Measurements from ENCODE around the gene SLC12A1.
"Not testable (repeated sequence)": the region's sequence is repeated elsewhere in the genome, so short reads cannot be mapped to it uniquely, and the experiment has no call there.

Gene SLC12A1

DNA sequence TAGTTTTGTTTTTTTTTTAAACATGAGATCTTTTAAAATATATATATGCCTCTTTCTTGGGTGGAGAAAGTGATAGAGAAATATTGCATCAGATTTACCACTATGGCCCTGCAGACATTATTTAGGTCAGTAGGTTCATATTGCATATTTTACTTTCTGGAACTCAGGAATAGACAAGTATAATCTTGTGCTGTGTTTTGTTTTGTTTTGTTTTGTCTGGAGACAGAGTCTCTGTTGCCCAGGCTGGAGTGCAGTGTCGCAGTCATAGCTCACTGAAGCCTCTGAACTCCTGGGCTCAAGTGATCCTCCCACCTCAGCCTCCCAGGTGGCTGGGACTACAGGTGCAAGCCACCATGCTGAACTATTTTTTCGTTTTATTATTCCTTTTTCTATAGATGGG lies 103.6 kb downstream of the SLC12A1 start:
- DNase-seq (ENCODE audit: low spot score): no peak

DNA sequence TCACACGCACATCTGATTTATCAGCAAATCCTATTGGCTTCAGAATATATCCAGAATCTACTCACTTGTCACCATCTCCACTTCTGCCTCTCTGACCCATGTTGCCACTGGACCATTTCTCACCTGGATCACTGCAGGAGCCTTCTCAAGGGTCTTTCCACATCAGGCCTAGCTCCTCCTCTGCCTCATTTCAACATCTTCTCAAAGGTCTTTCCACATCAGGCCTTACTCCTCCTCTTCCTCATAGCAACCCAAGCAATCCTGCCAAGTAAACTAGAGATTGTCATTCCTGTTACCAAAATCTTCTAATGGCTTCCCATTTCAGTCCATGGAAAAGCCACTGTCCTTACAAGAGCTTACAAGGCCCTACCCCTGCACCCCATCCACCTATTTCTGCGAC lies 107.1 kb downstream of the SLC12A1 start:
- no peak for DNase-seq (ENCODE audit: low spot score)

DNA sequence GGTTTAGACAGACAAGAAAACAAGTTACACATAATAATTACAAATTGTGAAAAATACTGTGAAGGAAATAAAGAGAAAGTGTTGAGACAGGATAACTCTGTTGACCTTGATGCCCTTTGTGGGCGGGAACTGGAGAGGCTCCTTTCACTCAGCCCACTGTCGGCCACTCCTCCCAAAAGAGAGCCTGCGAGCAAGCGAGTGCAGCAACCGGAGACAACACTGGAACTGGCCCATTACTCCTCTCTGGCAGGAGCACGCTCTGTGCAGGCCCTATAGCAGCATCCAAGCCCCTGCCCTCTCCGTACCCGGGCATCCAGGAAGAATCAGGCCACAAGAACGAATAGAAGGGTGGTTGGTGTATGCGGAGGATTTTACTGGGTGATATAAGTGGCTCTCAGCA lies 108.9 kb downstream of the SLC12A1 start:
- no peak for DNase-seq (ENCODE audit: low spot score)

DNA sequence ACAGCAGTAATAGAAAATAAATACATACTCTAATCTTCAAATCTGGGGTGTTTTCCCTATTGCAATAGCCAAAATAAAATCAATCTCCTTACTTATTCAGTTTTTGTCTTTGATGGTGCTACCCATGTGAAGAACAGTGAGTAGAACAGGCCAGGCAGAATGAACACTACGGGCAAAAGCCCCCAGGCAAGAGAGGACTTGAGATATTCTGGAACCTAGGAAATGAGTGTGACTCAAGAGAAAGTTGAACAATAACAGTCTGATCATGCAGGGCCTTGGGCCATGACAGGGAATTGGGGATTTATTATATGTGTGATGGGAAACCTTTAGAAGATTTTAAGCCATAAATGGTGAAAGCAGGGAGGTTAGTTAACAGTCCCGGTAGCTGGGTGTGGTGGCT lies 111.1 kb downstream of the SLC12A1 start:
- DNase-seq (ENCODE audit: low spot score): no peak

DNA sequence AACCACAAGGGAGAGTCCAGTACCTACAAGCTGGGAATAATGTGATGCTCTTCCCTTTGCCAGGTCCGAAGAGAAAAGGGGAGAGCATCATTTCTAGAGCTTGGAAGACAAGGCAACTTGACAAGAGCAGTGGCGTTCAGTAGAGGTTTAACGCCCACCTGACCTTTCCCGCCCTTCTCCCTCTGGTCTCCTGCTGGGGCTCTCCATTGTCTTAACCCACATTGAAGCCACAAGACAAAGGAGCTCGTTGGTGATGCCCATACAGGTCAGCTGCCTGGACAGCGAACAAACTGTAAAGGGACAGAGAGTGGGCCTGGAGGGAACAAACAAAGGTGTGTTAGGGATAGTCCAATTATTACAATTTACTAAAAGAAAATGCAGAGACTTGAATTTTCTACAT lies 112.0 kb downstream of the SLC12A1 start:
- no peak for DNase-seq (ENCODE audit: low spot score)

DNA sequence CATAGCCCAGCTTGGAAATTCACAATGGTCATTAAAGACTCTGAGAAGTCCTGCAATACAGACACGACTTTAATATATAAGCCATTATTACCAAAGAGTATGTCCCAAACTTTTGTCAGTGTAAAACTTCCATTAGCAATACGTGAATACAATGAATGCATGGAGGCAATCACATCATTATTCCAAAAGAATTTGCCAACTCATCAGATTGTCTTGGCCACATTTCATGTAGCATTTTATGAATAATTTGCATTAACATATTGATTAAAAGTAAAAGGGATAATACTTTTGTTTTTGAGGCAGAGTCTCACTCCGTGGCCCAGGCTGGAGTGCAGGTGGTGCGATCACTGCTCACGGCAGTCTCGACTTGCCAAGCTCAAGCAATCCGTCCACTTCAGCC lies 117.2 kb downstream of the SLC12A1 start:
- no peak for DNase-seq (ENCODE audit: low spot score)

DNA sequence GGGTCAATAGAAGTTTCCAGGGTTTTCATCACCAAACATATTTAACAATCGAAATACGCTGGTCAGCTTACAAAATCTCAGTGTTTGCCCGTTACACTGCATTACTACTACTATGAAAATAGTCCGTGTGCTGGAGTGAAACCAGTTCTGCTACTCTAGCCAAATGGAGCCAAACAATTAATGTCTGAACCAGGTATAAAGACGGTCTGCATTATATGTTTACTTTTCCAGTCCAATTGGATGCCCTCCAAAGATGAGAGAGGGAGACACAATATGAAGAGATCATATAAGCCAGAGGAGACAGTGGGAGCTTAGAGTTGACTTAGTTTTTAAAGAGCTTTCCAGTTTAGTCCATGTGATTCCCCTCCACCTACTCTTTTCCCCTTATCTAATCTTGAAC lies 118.8 kb downstream of the SLC12A1 start:
- no peak for DNase-seq (ENCODE audit: low spot score)

DNA sequence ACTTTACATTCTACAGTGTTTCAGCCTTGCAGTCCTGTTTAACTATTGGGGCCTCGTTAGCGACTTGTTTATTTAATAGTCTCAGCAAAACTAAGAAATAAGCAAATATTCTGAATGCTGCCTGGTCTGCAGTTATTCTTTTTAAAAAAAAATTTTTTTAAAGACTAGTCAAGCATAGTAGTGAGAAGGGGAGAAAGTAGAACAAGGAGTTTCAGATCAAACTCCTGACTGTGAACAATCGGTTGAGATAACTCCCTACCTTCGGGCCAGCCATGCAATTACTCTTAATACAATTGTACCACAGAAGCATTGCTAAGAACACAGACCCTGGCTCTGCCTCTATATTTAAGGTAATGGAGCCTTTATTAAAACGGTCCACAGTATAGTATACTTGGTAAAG lies 119.3 kb downstream of the SLC12A1 start:
- DNase-seq (ENCODE audit: low spot score): no peak

DNA sequence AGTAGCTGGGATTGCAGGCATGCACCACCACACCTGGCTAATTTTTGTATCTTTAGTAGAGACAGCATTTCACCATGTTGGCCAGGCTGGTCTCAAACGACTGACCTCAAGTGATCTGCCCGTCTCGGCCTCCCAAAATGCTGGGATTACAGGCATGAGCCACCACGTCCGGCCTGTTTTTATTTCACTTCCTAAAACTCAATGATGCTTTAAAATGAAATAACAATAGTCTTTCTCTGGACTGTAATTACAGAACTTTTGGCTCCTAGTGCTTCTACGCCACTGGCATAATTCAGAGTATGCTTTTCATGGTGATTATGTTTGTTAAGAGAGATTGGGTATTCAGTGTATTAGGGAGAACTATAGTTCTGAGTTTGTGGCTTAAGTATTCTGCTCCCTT lies 120.1 kb downstream of the SLC12A1 start:
- DNase-seq (ENCODE audit: low spot score): not testable (repeated sequence)

DNA sequence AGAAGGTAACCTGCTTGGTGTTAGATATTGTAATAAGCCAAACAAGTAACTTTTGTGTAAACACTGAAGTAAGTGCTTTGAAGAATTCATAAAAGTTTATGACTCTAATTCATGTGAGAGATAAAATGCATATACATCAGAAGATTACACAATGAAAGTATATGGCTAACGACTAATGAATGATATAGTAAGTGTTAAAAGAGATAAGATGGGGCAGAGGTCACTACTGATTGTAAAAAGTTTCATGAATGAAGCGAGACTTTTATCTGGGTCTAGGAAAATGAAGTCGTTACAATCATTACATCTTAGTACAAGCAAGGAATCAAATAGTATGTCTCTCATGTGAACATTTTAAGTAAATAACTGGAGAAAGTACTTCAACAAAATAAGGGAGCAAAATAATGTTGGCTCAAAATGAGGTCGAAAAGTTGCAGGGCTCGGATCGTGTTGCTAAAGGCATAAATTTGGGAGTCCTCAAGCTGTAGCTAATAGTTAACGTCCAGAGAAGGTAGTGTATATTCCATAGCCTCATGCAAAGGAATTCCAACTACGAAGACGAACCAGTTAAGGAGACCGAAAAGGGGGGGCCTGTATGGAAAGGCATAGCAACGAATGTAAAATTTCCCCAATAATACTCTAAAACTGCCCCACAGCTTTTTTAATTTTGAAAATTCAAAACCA lies 124.1 kb downstream of the SLC12A1 start:
- DNase-seq (ENCODE audit: low spot score): peak; percentile 51

DNA sequence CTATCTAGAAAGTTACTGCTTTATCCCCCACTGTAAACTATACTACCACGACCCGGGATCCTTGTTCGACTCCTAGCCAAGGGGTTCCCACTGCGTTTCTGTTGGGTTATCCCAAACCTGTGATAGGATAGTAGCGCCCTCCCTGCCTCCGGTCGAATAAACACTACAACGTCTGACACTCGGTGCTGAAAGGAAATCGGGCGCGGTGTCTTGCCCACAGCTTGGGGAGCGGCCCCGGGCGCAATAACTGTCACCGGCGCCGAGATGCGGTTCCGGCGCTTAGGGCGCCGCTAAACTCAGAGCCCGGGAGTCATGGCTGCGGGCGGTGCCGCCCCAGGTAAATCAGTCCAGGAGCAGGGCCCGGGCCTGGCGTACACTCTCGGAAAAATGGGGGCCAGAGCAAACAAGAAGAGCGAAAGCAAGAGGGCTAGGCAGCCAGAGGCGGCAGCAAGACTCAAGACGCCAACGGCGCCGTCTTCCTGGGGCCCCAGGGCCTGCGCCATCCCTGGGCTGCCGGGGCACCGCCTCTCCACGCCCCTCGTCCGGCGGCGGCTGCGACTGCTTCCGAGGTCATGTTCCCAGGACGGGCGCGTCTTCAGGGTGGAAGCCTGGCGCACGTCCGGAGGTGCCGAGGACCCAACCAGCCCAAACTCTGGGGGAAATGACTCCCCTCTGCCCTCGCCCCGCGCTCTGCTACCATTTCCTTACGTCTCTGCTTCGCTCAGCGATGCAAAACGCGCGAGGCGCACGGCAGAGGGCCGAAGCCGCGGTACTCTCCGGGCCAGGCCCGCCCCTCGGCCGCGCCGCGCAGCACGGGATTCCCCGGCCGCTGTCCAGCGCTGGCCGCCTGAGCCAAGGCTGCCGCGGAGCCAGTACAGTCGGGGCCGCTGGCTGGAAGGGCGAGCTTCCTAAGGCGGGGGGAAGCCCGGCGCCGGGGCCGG lies 125.0 kb downstream of the SLC12A1 start, which contains the start of gene DUT:
Gene DUT, plus strand, starts transcription at position 575 of the 941 bp plus-strand sequence. Its CDS starts 87 bp downstream, at position 662.
- peak; percentile 75 for DNase-seq (ENCODE audit: low spot score)

DNA sequence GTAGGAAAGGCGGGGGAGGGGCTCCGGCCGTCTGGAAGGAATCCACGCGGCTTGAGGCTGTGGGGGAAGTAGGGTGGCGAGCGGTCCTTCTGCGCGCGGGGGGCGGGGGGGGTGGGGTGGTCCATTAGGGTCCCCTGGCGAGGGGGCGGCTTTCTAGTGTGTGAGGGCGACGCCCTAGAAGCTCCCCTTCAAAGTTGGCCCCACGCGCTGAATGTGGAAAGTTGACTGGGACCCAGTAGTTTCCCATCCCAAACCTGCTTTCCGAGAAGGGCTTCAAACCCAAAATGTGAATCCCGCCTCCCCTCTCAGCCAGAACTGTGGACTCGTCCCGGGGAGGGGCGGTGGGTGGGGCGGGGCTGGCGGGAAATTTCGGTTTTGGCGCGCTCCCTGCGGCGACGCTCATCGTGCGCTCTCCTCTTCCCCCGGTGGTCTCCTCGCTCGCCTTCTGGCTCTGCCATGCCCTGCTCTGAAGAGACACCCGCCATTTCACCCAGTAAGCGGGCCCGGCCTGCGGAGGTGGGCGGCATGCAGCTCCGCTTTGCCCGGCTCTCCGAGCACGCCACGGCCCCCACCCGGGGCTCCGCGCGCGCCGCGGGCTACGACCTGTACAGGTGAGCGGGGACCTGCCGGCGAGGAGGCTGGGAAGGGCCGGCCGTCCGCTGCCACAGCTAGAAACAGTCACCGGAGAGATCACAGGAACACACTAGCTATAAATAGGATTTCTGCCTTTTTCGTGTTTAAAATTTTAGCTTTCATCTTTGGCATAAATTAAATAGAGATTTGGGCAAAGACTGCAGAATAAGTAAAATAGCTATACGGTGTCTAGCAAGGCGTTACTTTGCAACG lies 125.9 kb downstream of the SLC12A1 start:
- DNase-seq (ENCODE audit: low spot score): peak; percentile 73

DNA sequence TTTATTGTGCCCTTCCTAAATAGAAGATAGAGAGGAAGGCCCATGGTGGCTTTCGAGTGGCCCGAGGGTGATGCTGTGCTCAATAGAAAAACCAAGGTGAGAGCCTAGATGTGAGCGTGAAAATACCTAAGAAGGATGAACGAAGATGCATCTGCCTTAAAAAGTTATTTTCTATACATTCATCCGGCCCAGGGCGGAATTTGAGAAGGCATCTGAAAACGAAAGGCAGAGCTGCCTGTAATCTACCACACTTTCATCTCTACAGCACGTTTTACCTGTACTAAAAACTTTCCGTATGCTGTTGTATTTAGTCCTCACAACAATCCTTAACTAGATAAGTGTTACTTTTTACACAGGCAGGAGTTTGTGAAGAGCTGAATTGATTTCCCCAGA lies 126.5 kb downstream of the SLC12A1 start:
- DNase-seq (ENCODE audit: low spot score): no peak

DNA sequence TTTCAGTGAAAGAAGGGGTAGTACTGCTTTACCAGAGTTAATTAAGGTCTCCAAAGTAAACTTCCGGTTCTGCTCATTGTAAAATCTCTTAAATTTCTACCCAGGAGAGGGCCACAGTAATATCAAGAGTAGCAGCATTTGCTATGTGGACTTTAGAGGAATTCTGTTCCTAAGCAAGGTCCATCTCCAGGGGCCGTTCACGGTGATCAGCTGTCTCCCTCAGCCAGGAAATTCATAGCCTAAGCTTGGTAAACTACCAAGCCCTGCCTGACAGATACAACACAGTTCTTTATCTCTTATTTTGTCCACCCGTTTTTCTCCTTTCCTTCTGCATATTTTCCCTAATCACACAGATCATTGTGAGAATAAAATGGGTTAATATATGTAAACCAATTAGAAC lies 127.4 kb downstream of the SLC12A1 start:
- DNase-seq (ENCODE audit: low spot score): no peak

DNA sequence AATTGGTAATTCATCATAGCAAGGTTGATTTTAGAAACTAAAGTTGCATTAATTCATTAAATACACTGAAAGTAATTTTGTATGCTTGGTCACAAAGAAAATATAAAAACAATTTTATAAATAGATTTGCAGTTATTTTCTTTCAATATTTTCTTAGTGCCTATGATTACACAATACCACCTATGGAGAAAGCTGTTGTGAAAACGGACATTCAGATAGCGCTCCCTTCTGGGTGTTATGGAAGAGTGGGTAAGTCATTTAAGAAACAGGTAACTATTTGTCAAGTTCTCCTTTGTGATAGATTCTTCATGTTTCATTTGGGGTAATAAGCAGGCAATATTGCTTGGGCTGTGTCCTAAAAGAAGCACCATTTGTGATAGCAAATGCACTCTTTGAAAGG lies 128.2 kb downstream of the SLC12A1 start:
- no peak for DNase-seq (ENCODE audit: low spot score)

DNA sequence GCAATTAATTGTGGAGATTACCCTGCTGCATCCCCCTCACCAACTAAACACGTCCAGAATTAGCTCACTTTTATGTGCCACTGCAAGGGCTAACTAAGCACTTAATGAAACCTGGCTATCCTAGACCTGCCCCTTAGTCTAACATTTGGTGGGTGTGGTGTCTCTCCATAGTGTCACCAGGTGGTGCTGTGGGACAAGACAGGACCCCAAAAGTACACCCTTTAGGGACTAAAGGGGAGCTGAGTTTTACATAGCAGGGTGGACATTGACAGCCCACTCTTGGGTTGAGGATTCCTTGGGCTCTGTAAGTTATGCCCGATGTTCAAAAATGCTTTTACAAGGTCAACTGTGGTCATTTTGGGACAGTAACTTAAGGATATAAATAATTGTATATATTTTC lies 130.8 kb downstream of the SLC12A1 start:
- DNase-seq (ENCODE audit: low spot score): no peak

DNA sequence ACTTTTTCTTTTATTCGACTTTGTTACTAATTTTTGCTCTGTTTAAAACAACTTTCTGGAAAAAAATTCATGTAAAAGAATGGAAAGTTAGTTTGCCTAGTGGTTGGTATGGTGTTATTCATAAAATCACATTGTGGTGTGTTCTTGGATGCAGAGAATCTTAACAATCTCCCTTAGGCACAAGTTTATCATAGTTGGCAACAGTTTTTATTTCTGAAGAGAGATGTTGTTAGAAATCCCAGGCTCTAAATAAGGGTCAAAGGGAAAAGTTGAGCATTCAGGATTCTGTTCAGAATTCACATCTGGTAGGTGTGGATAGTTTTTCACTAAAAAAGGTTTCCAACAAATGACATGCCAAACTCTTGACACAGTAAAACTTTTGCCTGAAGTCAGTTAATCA lies 131.5 kb downstream of the SLC12A1 start:
- DNase-seq (ENCODE audit: low spot score): no peak

DNA sequence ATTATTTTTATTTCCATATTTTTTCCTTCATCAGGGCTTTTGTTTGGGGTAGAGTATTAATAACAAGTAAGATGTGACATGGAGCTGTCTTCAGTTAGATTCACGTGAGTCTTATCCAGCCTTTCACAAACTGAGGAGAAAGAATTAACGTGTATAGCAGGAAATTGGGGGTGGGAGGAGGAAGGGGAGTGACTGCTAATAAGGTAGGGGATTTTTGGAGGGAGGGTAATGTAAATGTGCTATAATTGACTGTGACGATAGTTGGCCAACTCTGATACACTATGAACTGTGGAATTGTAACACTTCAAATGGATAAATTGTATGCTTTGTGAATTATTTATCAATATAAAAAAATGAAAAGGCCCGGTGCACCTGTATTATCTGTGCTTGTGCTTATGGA lies 134.0 kb downstream of the SLC12A1 start:
- no peak for DNase-seq (ENCODE audit: low spot score)

DNA sequence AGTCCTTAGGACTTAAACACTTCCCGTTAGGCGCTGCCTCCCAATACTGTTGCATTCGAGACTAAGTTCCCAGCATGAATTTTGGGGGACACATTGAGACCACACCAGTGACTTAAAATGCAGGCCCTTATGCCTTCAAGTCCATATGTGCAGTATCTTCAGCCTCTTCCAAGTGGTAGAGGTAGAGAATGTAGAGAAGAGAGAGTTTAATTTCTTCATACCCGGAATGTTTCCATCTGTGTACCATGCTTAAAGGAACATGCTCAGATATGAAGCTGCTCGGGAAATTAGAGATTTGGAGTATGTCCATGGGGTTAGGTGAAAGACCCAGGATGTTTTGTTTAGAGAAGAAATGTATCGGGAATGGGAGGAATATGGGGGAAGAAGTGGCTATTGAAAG lies 137.8 kb downstream of the SLC12A1 start:
- no peak for DNase-seq (ENCODE audit: low spot score)

DNA sequence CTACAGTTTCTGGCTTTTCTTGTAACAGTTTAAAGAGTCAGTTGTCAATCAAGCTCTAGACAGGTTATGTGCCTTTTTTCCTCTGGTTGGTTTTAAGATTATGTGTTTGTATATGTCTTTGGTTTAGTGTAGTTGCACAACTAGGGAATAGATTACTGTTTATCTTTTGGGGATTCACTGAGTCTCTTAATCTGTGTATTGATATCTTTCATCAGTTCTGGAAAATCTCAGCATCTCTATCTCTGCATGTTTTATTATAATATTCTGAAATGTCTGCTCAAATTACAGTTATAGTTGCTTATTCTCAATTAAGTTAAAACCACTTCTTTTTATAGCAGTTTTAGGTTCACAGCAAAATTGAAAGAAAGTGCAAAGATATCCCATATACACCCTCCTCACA lies 139.4 kb downstream of the SLC12A1 start:
- no peak for DNase-seq (ENCODE audit: low spot score)

DNA sequence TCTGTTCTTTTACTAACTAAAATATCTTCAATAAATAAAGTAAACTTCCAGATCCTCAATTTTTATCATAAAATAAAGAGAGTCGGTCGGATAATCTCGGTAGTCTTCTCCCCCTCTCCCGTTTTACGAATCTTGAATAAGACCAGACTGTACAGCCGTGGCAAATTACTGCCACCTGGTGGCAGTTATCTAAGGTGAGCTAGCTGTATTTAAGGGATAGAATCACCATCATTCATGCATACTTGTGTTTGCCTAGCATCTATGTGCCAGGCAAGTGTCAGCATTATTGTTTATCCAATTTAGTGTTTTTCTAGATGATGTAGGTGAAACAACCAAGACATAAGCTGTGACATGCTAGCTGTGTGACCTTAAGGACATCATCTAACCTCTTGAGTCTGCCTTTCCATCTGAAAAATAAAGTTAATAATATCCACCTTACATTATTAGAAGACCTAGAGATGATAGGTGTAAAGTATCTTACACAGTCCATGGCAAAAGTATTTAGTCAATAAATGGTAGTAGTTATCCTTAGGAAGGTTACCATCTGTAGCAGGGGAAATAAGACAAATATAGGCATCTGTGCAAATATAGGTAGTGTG lies 146.5 kb downstream of the SLC12A1 start:
- DNase-seq (ENCODE audit: low spot score): peak; percentile 81

Data from RKO (cell line).